Renal cortex interstitium (tissue), 11 donors: ENCODE measurements around the gene CHN1. TPM values are rescaled to one million over a fixed set of nuclear protein-coding genes. Genes with fewer than 3 reads are reported as not detected.

Experiments
- DNase-seq, 11 donors: peaks; one replicate each; pipeline ENCODE4 v3.0.0-alpha.2; 2013; ENCODE audit warnings: low read depth in 9 of 11, low spot score in 4 of 11; ENCODE audit errors: extremely low read depth in 1 of 11
- polyA plus RNA-seq, 3 donors: library from polyadenylated mRNA; unstranded; fragments of 120-200 nt; gene quantifications; one replicate each; pipeline ENCODE4 v1.2.1, GENCODE V29; 2013; ENCODE audit not compliant: insufficient read length in 3 of 3

The CHN1 gene
- polyA plus RNA-seq, 3 donors: 24.2 to 40.3 (median 28.9) TPM

DNA sequence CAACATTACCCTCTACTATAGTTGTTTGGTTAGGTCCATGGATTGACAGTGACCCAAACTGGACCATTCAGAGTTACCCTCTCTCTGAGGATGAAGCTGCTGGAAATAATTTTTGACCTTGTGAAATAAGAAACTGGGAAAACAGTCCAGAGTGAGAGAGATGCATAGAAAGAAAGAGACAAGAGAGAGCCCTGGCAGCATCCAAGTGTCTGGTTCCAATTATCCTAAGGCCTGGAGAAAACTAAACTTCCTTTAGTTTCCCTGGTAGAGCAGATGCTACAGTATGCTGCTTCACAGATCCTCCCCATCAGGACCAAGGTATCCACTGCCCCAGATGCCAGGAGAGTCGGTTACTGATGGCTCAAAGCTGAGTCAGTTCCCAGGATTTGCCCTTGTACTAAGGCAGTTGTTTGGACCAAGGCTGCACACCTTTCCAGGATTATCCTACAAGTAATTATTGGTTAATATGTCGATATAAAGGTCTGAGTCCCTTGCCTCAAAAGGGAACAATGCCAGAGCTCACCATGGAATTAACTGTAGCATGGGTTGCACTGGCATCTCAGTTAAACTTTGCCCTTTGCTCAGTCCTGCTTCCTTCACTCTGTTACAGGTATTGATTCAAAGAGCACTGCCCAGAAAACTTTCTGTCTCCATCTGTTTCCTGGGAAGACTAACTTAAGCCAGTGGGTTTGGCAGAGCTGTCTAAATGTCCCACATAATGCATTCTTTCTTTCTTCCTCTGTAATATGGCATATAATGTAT lies 14.6 kb upstream of the CHN1 start:
- no peak for DNase-seq

GRCh38 chr2:175017618-175018414 lies 12.6 kb upstream of the CHN1 start:
- no peak for DNase-seq

- no peak for DNase-seq
Measured at GRCh38 chr2:175015340-175015739, 10.2 kb upstream of the CHN1 start.

- DNase-seq: no peak
Measured at GRCh38 chr2:175012516-175012915, 7.3 kb upstream of the CHN1 start.

DNA sequence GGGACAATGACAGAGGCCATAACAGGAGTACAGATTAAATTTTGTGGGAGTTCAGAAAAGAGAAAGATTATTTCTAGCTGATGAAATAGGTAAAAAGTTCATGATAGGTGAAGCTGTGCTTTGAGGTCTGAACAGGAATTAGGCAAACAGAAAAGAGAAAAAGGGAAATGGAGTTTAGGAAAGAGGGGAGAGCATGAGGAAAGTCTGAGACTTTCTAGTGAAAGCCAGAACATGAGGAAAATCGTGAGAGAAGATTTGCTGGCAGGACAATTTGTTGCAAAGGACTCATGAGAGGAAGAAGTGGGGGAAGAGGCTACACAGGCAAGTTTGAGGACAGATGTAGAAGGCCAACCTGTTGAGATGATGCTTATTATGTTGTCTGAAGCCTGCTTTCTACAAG lies 6.3 kb upstream of the CHN1 start:
- DNase-seq: no peak

DNA sequence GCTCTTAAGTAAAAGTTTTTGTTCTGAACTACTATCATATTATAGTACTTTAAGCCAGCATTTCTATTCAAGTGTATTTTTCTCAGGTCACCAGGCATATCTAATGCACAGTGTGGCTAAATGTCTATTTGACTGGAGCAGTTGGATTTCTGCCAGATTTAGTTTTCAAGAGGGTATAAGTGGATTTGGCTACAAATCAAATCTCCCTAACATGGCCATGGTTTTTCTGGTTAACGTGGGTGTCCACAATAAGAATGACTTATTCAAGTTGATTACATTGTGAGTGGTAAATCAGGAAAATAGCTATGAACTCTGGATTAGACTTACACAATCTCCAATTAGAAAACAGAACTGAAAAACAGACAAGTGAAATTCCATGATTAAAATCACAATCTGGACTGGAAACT lies 5.7 kb upstream of the CHN1 start:
- DNase-seq: no peak

DNA sequence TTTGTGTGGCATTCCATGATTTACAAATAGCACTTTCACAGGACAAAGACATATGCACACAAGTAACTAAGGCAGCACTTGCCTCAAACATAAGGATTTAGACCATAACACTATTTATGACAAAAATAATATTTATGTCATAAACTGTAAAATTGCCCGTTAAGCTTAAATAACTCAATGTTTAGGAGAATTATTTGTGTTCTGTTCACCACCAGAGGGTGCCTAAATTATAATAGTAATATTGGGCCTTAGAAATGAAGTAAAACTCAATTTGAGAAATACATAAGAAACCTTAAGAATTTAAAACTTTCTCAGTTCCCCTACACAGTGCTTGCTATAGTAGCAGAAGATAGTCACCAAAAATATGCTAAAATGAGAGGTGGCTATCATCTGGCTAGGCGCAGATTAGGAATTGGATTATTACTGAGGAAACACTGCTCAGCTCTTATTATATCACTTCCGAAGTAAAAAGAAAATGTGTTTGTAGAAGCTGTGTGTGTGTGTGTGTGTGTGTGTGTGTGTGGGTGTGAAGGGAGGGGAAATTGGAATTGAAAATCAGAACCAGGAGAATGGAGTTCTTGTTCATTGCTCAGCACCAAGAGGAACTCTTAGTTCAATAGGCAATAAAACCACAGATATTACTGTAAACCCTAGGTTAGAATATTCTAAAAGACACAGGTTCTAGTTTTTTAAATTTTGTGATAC lies 4.9 kb upstream of the CHN1 start:
- DNase-seq: no peak

GRCh38 chr2:175008801-175009495 lies 3.8 kb upstream of the CHN1 start:
- DNase-seq: no peak

GRCh38 chr2:175008009-175008408 lies 2.8 kb upstream of the CHN1 start:
- DNase-seq: no peak

- DNase-seq: no peak
Measured at GRCh38 chr2:175007510-175007909, 2.3 kb upstream of the CHN1 start.

GRCh38 chr2:175006281-175006680 lies 1.1 kb upstream of the CHN1 start:
- DNase-seq: no peak

- DNase-seq: no peak
Measured at GRCh38 chr2:175005733-175006264, 618 bp upstream of the CHN1 start.

DNA sequence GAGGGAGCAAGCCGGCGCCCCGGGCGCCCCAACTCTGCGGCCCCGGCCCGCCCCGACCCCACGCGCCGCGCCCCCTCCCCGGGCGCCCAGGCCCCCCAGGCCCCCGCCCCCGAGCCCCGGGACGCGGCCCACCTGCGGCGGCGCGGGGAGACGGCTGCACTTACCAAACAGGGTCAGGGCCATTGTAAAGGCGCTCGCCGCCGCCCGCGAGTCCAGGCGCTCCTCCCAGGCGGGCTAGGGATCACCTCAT lies 526 bp downstream of the CHN1 start:
- no peak for DNase-seq

DNA sequence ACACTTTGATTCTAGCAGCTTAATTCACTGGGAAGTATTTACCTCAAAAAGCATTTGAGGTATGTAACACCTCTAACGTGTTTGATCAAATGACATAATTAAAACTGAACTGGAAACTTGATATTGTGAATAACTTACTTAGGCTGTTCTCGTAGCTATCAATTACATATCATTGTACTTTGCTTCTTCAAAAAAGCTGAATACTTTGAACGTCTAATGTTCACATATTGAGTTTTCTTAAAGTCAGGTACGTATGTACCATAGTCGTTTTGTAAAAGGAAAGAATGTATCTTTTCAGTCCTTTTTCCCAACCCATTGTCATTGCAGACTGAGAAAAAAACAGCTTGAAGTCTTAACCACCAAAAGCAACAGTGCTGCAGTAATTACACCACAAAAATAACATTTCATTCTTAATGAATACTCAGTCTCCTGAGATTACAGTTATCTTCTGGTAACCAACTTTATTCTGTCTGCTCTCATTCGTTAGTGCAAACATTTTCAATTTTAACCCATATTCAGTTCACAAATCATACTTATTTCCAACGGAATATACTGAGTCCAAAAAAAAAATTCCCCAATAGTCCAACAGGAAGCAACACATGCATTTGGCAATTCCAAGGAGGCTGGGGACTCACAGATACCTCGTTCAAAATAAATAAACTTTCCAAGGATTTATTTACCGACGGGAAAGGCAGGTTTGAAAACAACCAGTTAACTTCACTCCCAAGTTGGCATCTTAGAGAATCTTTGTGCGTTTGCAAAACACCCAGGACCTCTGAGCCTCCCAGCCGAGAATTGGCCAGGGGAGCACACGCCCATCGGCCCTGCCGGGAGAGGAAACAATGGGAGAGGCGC lies 1.1 kb downstream of the CHN1 start:
- DNase-seq: no peak

DNA sequence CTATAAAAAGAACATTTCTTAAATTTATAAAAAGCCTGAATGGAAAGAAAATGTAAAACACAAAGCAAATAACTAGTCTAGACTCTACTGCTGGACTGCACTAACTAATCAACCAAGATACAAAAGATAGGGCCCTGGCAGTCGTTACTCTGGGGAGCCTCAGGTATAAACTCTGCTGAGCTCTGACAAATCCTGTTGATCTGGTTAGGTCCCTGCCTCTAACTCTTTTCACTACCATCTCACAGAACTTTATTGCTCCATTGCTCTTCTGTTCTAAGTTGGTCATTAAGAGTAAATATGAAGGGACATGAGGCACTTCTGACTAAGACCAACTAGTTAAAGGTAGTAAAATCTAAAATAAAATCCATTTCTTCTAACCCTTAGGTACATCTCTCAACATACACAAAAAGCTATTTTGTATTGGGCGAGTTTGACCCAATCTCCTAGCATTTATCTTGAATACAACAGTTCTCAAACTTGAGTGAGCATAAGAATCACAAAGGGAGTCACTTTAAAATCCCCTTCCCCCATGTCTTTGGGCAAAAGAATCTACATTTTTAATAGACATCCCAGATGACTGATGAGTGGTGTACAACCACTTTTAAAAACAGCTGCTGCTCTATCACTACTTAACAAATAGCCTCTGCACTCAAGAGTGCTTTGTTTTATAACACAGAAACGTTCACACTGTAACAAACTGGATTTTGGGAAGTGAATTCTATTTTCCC lies 2.5 kb downstream of the CHN1 start:
- no peak for DNase-seq

DNA sequence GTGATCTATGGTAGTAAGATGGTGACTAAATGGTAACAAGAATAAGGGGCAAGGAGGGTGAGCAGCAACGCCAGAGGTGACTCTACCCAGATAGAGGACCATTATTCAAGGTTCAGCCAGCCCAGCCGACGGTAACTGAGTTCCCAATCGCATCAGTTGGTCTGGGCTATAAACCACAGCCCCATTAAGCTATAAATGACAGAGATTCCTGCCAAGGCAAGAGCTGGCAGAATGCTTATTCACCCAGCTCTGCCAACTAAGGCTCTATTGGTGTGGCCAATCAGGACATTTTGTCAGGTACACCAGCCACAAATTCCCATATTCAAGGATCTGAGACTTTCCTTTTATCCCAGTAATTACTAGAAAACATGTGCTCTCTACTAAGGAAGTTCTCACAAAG lies 3.6 kb downstream of the CHN1 start:
- DNase-seq: no peak

GRCh38 chr2:174997110-174997509 lies 8.1 kb downstream of the CHN1 start:
- DNase-seq: no peak

- no peak for DNase-seq
Measured at GRCh38 chr2:174996622-174997021, 8.6 kb downstream of the CHN1 start.
